CD14-positive monocyte (primary cell): ENCODE measurements around the gene KIF26B. TPM values are rescaled to one million over a fixed set of nuclear protein-coding genes. Genes with fewer than 3 reads are reported as not detected.

Experiments
- DNase-seq, 3 donors: peaks; one replicate each; pipeline ENCODE4 v3.0.0-alpha.2; 2011 to 2022
- H2AFZ ChIP-seq: 2 replicates; pipeline ENCODE4 v1.6.0; 2012; ENCODE audit warnings: mild to moderate bottlenecking, low read depth, low read length, inconsistent platforms; ENCODE audit not compliant: insufficient read depth, poor library complexity, severe bottlenecking
- H3K27ac ChIP-seq, 2 donors: 1 replicate in 1 of 2; 2 replicates in 1 of 2; pipeline ENCODE4 v1.5.1; 2012 to 2013; ENCODE audit warnings: low read length in 2 of 2, control low read depth in 1 of 2, inconsistent platforms in 1 of 2, low read depth in 1 of 2, mild to moderate bottlenecking in 1 of 2
- H3K27me3 ChIP-seq, 2 donors: one replicate each; pipeline versions ENCODE4 v1.6.0 to v1.6.1; 2011 to 2013; ENCODE audit warnings: low read length in 2 of 2; ENCODE audit not compliant: control insufficient read depth in 2 of 2, insufficient read depth in 2 of 2
- H3K36me3 ChIP-seq, 2 donors: replicated peaks in 1 of 2; 1 replicate in 1 of 2; 2 replicates in 1 of 2; pipeline versions ENCODE4 v1.5.1 to v1.6.1; 2012 to 2013; ENCODE audit warnings: low read length in 2 of 2, control low read depth in 1 of 2, inconsistent platforms in 1 of 2, mild to moderate bottlenecking in 1 of 2; ENCODE audit not compliant: insufficient read depth in 2 of 2, control insufficient read depth in 1 of 2
- H3K4me1 ChIP-seq, 2 donors: 1 replicate in 1 of 2; 2 replicates in 1 of 2; pipeline versions ENCODE4 v1.5.1 to v1.6.1; 2012 to 2013; ENCODE audit warnings: low read length in 2 of 2, control low read depth in 1 of 2, inconsistent platforms in 1 of 2, mild to moderate bottlenecking in 1 of 2, moderate library complexity in 1 of 2; ENCODE audit not compliant: insufficient read depth in 2 of 2, control insufficient read depth in 1 of 2
- H3K4me2 ChIP-seq: replicated peaks from 2 replicates; pipeline ENCODE3; 2012; ENCODE audit warnings: low read length, moderate library complexity, mild to moderate bottlenecking; ENCODE audit not compliant: poor library complexity, severe bottlenecking; ENCODE audit errors: extremely low read depth
- H3K4me3 ChIP-seq, 3 experiments: fragments of 200-600 bp in 1 of 3; sonication (generic) in 1 of 3; replicated peaks in 1 of 3; 1 replicate in 2 of 3; 2 replicates in 1 of 3; pipeline ENCODE4 v1.5.1; 2011 to 2013; ENCODE audit warnings: low read length in 3 of 3, mild to moderate bottlenecking in 3 of 3, control low read depth in 2 of 3, low read depth in 2 of 3, inconsistent platforms in 1 of 3, moderate library complexity in 1 of 3
- H3K79me2 ChIP-seq: 2 replicates; pipeline ENCODE4 v1.6.0; 2012; ENCODE audit warnings: mild to moderate bottlenecking, control low read depth, inconsistent platforms, low read length, moderate library complexity; ENCODE audit not compliant: insufficient read depth
- H3K9ac ChIP-seq: 2 replicates; pipeline ENCODE4 v1.6.0; 2017; ENCODE audit warnings: low read length, mild to moderate bottlenecking; ENCODE audit not compliant: insufficient read depth, poor library complexity, severe bottlenecking
- H3K9me3 ChIP-seq, 2 donors: replicated peaks in 1 of 2; 1 replicate in 1 of 2; 2 replicates in 1 of 2; pipeline versions ENCODE4 v1.5.1 to v1.6.1; 2012 to 2013; ENCODE audit warnings: low read length in 2 of 2, control low read depth in 1 of 2; ENCODE audit not compliant: control insufficient read depth in 1 of 2, insufficient read depth in 1 of 2
- H4K20me1 ChIP-seq: 2 replicates; pipeline ENCODE4 v1.6.0; 2012; ENCODE audit warnings: mild to moderate bottlenecking, low read length, control low read depth, moderate library complexity; ENCODE audit not compliant: insufficient read depth
- H3K27ac Mint-ChIP-seq, 7 donors: one replicate each; pipeline ENCODE4 v1.8.0; 2020; ENCODE audit warnings: mild to moderate bottlenecking in 7 of 7, mixed read lengths in 7 of 7, moderate library complexity in 6 of 7, inconsistent platforms in 2 of 7
- H3K27me3 Mint-ChIP-seq, 3 donors: one replicate each; pipeline ENCODE4 v1.8.0; 2021 to 2022; ENCODE audit warnings: low read depth in 3 of 3, mild to moderate bottlenecking in 3 of 3, mixed read lengths in 3 of 3, moderate library complexity in 3 of 3, inconsistent platforms in 1 of 3
- H3K36me3 Mint-ChIP-seq, 2 donors: one replicate each; pipeline ENCODE4 v1.8.0; 2020; ENCODE audit warnings: mixed read lengths in 2 of 2, inconsistent platforms in 1 of 2, mild to moderate bottlenecking in 1 of 2
- H3K4me1 Mint-ChIP-seq: one replicate; pipeline ENCODE4 v1.8.0; 2020; ENCODE audit warnings: mild to moderate bottlenecking, mixed read lengths
- H3K4me3 Mint-ChIP-seq, 2 donors: one replicate each; pipeline ENCODE4 v1.8.0; 2020; ENCODE audit warnings: mild to moderate bottlenecking in 2 of 2, mixed read lengths in 2 of 2, moderate library complexity in 1 of 2
- H3K9me3 Mint-ChIP-seq, 7 donors: one replicate each; pipeline ENCODE4 v1.8.0; 2020 to 2022; ENCODE audit warnings: mixed read lengths in 7 of 7, mild to moderate bottlenecking in 6 of 7, moderate library complexity in 6 of 7, inconsistent platforms in 2 of 7
- WGBS: methylation state at CpG from one replicate; pipeline ENCODE4 v1.1.5; 2013; ENCODE audit warnings: missing lambda C conversion rate; ENCODE audit not compliant: insufficient coverage; 5-methylcytosine and 5-hydroxymethylcytosine counted together
- intact Hi-C, 2 donors: fragments of 100-400 bp; cut with micrococcal nuclease; formaldehyde crosslinking; loops; one replicate each; pipeline versions ENCODE4 v1.15.0 to v1.15.1; 2023
- polyA plus RNA-seq, 3 donors: library from polyadenylated mRNA; depleted of rRNA in 1 of 3; unstranded in 2 of 3; stranded (reverse) in 1 of 3; fragments of 300-500 nt in 2 of 3; fragments of >200 nt in 1 of 3; fragmentation: Illumina TruSeq in 2 of 3; gene quantifications; 1 replicate in 2 of 3; 2 replicates in 1 of 3; pipeline ENCODE4 v1.2.3, GENCODE V29; 2012 to 2021
- TF ChIP-seq, protein P1 (sequence below): fragments of 200-600 bp; IDR thresholded peaks from one replicate; pipeline ENCODE4 v1.8.0; 2022; ENCODE audit warnings: antibody characterized with exemption, mild to moderate bottlenecking

Gene KIF26B
- polyA plus RNA-seq, 3 donors: 0.01 to 0.05 TPM; not detected in 1

GRCh38 chr1:245459621-245460020 is 304.8 kb downstream of the KIF26B start:
- H3K9me3 Mint-ChIP-seq: peaks cover 0 to 1% (median 0%) of the 10 kb centered on the region in 7 donors
- Histone ChIP-seq H3K79me2 (no peaks in the 10 kb centered on the region), H3K4me3 (peak overlapping the region in 1 of 3 experiments; percentile 43), H3K27ac (peak overlapping the region in 1 of 2 donors; percentile 35), H2AFZ (no peak overlapping the region), H3K9ac (no peak overlapping the region), H3K36me3 (no peaks in the 10 kb centered on the region), H4K20me1 (no peaks in the 10 kb centered on the region), H3K4me2 (peak overlapping the region; percentile 44), H3K9me3 (no peaks in the 10 kb centered on the region), H3K4me1 (peaks cover 28 to 35% of the 10 kb centered on the region in 2 donors), H3K27me3 (no peaks in the 10 kb centered on the region)
- no peak for DNase-seq
- TF ChIP-seq, protein P1, sequence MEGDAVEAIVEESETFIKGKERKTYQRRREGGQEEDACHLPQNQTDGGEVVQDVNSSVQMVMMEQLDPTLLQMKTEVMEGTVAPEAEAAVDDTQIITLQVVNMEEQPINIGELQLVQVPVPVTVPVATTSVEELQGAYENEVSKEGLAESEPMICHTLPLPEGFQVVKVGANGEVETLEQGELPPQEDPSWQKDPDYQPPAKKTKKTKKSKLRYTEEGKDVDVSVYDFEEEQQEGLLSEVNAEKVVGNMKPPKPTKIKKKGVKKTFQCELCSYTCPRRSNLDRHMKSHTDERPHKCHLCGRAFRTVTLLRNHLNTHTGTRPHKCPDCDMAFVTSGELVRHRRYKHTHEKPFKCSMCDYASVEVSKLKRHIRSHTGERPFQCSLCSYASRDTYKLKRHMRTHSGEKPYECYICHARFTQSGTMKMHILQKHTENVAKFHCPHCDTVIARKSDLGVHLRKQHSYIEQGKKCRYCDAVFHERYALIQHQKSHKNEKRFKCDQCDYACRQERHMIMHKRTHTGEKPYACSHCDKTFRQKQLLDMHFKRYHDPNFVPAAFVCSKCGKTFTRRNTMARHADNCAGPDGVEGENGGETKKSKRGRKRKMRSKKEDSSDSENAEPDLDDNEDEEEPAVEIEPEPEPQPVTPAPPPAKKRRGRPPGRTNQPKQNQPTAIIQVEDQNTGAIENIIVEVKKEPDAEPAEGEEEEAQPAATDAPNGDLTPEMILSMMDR: no peak
- peak overlapping the region in 1 of 2 donors; percentile 40 for H3K4me3 Mint-ChIP-seq
- 90% methylated on average over 2 of the region's 3 CpGs for WGBS
- H3K27me3 Mint-ChIP-seq: peaks cover 5 to 10% (median 5%) of the 10 kb centered on the region in 3 donors
- H3K4me1 Mint-ChIP-seq: peaks cover 35% of the 10 kb centered on the region
- H3K36me3 Mint-ChIP-seq: no peaks in the 10 kb centered on the region
- intact Hi-C loops: no loop called here
- peak overlapping the region in 6 of 7 donors; percentile 33 to 84 (median 72) for H3K27ac Mint-ChIP-seq

DNA sequence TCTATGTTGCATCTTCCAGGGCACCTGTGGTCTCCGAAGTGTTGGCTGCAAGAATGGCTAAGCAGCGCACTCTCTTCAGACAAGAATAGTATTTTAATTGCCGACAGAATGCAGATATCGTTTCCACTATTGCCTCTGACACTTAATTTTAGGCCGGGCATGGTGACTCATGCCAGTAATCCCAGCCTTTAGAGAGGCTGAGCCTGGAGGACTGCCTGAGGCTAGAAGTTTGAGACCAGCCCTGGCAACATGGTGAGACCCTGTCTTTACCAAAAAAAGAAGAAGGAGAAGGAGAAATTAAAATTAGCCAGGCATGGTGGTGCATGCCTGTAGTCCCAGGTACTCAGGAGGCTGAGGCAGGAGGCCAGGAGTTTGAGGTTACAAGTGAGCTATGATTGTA is 306.9 kb downstream of the KIF26B start:
- DNase-seq: no peak

More for the DNA sequence above, 306.9 kb downstream of the KIF26B start:
- Histone ChIP-seq H4K20me1 (no peaks in the 10 kb centered on the region), H3K36me3 (no peaks in the 10 kb centered on the region), H3K4me3 (no peak overlapping the region), H3K4me2 (no peak overlapping the region), H3K79me2 (no peaks in the 10 kb centered on the region), H3K9ac (no peak overlapping the region), H3K9me3 (no peaks in the 10 kb centered on the region), H3K27me3 (no peaks in the 10 kb centered on the region), H3K27ac (no peak overlapping the region), H2AFZ (no peak overlapping the region), H3K4me1 (peaks cover 28 to 35% of the 10 kb centered on the region in 2 donors)
- H3K4me1 Mint-ChIP-seq: peaks cover 35% of the 10 kb centered on the region
- H3K27me3 Mint-ChIP-seq: peaks cover 5 to 17% (median 16%) of the 10 kb centered on the region in 3 donors
- H3K4me3 Mint-ChIP-seq: no peak overlapping the region
- intact Hi-C loops: no loop called here
- no peaks in the 10 kb centered on the region for H3K36me3 Mint-ChIP-seq
- WGBS: 97% methylated on average over 3 of the region's 5 CpGs
- no peak overlapping the region for H3K27ac Mint-ChIP-seq
- TF ChIP-seq, protein P1: no peak
- H3K9me3 Mint-ChIP-seq: peaks cover 0 to 1% (median 0%) of the 10 kb centered on the region in 7 donors
